ENCODE results near the gene SMAD3.

DNA sequence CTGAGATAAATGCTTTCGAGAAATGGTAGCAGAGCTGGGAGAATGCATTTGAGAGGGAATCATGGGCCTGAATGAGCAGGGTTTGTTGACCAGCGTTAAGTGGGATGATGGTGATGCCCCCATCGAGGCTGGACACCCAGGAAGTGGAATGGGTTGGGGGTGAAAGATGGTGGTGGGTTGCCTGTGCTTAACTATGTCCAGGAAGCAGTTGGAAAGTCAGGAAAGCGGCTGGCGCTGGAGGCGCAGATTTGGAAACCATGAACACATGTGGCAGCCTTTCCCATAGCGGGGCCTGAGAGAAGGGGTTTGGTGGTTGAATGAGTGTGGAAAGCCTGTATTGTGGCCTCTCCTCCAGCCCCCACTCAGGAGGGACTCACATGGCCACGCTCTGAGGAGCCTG lies 108.4 kb downstream of the SMAD3 start:
- TF ChIP-seq, protein P1, sequence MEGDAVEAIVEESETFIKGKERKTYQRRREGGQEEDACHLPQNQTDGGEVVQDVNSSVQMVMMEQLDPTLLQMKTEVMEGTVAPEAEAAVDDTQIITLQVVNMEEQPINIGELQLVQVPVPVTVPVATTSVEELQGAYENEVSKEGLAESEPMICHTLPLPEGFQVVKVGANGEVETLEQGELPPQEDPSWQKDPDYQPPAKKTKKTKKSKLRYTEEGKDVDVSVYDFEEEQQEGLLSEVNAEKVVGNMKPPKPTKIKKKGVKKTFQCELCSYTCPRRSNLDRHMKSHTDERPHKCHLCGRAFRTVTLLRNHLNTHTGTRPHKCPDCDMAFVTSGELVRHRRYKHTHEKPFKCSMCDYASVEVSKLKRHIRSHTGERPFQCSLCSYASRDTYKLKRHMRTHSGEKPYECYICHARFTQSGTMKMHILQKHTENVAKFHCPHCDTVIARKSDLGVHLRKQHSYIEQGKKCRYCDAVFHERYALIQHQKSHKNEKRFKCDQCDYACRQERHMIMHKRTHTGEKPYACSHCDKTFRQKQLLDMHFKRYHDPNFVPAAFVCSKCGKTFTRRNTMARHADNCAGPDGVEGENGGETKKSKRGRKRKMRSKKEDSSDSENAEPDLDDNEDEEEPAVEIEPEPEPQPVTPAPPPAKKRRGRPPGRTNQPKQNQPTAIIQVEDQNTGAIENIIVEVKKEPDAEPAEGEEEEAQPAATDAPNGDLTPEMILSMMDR (IDR thresholded peaks at IDR 0.05; ENCODE audit: insufficient read depth, low read length), result no peak
- TF ChIP-seq, protein P2, sequence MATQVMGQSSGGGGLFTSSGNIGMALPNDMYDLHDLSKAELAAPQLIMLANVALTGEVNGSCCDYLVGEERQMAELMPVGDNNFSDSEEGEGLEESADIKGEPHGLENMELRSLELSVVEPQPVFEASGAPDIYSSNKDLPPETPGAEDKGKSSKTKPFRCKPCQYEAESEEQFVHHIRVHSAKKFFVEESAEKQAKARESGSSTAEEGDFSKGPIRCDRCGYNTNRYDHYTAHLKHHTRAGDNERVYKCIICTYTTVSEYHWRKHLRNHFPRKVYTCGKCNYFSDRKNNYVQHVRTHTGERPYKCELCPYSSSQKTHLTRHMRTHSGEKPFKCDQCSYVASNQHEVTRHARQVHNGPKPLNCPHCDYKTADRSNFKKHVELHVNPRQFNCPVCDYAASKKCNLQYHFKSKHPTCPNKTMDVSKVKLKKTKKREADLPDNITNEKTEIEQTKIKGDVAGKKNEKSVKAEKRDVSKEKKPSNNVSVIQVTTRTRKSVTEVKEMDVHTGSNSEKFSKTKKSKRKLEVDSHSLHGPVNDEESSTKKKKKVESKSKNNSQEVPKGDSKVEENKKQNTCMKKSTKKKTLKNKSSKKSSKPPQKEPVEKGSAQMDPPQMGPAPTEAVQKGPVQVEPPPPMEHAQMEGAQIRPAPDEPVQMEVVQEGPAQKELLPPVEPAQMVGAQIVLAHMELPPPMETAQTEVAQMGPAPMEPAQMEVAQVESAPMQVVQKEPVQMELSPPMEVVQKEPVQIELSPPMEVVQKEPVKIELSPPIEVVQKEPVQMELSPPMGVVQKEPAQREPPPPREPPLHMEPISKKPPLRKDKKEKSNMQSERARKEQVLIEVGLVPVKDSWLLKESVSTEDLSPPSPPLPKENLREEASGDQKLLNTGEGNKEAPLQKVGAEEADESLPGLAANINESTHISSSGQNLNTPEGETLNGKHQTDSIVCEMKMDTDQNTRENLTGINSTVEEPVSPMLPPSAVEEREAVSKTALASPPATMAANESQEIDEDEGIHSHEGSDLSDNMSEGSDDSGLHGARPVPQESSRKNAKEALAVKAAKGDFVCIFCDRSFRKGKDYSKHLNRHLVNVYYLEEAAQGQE (IDR thresholded peaks at IDR 0.05; ENCODE audit: insufficient replicate concordance, low read depth), result no peak
- TF ChIP-seq POLR2AphosphoS5 (IDR thresholded peaks at IDR 0.05; ENCODE audit: low read depth) (no peak), SPI1 (IDR thresholded peaks at IDR 0.05; ENCODE audit: borderline replicate concordance, low read depth) (no peak), GABPA (IDR thresholded peaks at IDR 0.05; ENCODE audit: low read depth) (no peak)
